HCT116 (cell line): Measurements from ENCODE around the gene CD27. TPM values are rescaled to one million over a fixed set of nuclear protein-coding genes. Genes with fewer than 3 reads are reported as not detected.

Experiments used
- ATAC-seq: fragments of 200-7000 bp; cut with Tn5 transposase; 2 replicates; pipeline ENCODE4 v1.9.1; 2020; ENCODE audit warnings: mild to moderate bottlenecking, moderate library complexity
- BruUV-seq: library from RNA; stranded (reverse); fragments of 400-500 nt; replicated peaks from 2 replicates; lab custom pipeline; 2021; lab: Mats Ljungman, UMichigan
- CTCF ChIA-PET: fragments of 300-600 bp; sonication (Branson Sonifier 250); formaldehyde crosslinking; loops from one replicate; lab custom pipeline; 2021; ENCODE audit warnings: antibody characterized with exemption; lab: Charles Lee
- POLR2A ChIA-PET: fragments of 300-600, 350-600 bp; sonication (Branson Sonifier 250); formaldehyde crosslinking; loops from one replicate; lab custom pipeline; 2021; ENCODE audit warnings: antibody characterized with exemption; lab: Charles Lee
- RAD21 ChIA-PET, 2 experiments: fragments of 300-600 bp; sonication (Branson Sonifier 250); formaldehyde crosslinking; loops; one replicate each; lab custom pipeline; 2023; ENCODE audit warnings: low total read pairs in 2 of 2; ENCODE audit not compliant: uncharacterized antibody in 2 of 2, unreplicated experiment in 2 of 2, low non-redundant PET in 1 of 2; lab: Charles Lee
- DNase-seq: peaks from one replicate; pipeline ENCODE4 v3.0.0-alpha.2; 2010; ENCODE audit warnings: low read depth, low spot score
- H2AFZ ChIP-seq: fragments of 200-600 bp; shearing (Covaris generic), sonication (generic); 2 replicates; pipeline ENCODE4 v1.6.1; 2017; ENCODE audit warnings: low read depth, mixed run types, mixed read lengths, antibody characterized with exemption, low read length; ENCODE audit not compliant: poor library complexity, severe bottlenecking
- H3K27ac ChIP-seq: 2 replicates; pipeline ENCODE4 v1.5.1; 2012; ENCODE audit warnings: low read depth, low read length
- H3K27me3 ChIP-seq: fragments of 200-600 bp; sonication (generic); 2 replicates; pipeline ENCODE4 v1.6.1; 2016; ENCODE audit warnings: mixed run types, low read length, mixed read lengths; ENCODE audit not compliant: insufficient read depth
- H3K36me3 ChIP-seq, 2 experiments: fragments of 200-500 bp in 1 of 2; fragments of 200-600 bp in 1 of 2; sonication (Bioruptor generic) in 1 of 2; sonication (generic) in 1 of 2; 2 replicates each; pipeline versions ENCODE4 v1.5.1 to v1.6.1; 2014 to 2016; ENCODE audit warnings: low read length in 2 of 2, inconsistent platforms in 1 of 2, mixed read lengths in 1 of 2, mixed run types in 1 of 2; ENCODE audit not compliant: insufficient read depth in 2 of 2, control insufficient read depth in 1 of 2
- H3K4me1 ChIP-seq, 2 experiments: fragments of 200-600 bp in 1 of 2; sonication (generic) in 1 of 2; 2 replicates each; pipeline versions ENCODE4 v1.5.1 to v1.6.1; 2012 to 2017; ENCODE audit warnings: low read length in 2 of 2, inconsistent platforms in 1 of 2, mild to moderate bottlenecking in 1 of 2, mixed read lengths in 1 of 2, mixed run types in 1 of 2, moderate library complexity in 1 of 2; ENCODE audit not compliant: insufficient read depth in 2 of 2, control insufficient read depth in 1 of 2
- H3K4me2 ChIP-seq: fragments of 200-600 bp; sonication (generic); 2 replicates; pipeline ENCODE4 v1.6.1; 2017; ENCODE audit warnings: mixed run types, low read length, mixed read lengths
- H3K4me3 ChIP-seq, 2 experiments: fragments of 200-600 bp in 1 of 2; sonication (generic) in 1 of 2; replicated peaks in 1 of 2; 2 replicates each; pipeline ENCODE4 v1.5.1; 2011 to 2016; ENCODE audit warnings: low read length in 2 of 2, control low read depth in 1 of 2, low read depth in 1 of 2, mild to moderate bottlenecking in 1 of 2, mixed read lengths in 1 of 2, mixed run types in 1 of 2
- H3K79me2 ChIP-seq: fragments of 200-600 bp; sonication (generic); 2 replicates; pipeline ENCODE4 v1.6.1; 2017; ENCODE audit warnings: mild to moderate bottlenecking, mixed run types, low read length, moderate library complexity, mixed read lengths; ENCODE audit not compliant: insufficient read depth
- H3K9ac ChIP-seq: fragments of 200-600 bp; sonication (generic); 2 replicates; pipeline ENCODE4 v1.6.1; 2016; ENCODE audit warnings: low read length, mixed read lengths
- H3K9me2 ChIP-seq: fragments of 200-600 bp; sonication (generic), shearing (Covaris generic); 2 replicates; pipeline ENCODE4 v1.6.1; 2017; ENCODE audit warnings: mixed run types, mild to moderate bottlenecking, moderate library complexity; ENCODE audit not compliant: insufficient read depth
- H3K9me3 ChIP-seq, 2 experiments: fragments of 200-500 bp in 1 of 2; fragments of 200-600 bp in 1 of 2; sonication (Bioruptor generic) in 1 of 2; sonication (generic) in 1 of 2; 2 replicates each; pipeline ENCODE4 v1.6.1; 2014 to 2017; ENCODE audit warnings: low read length in 2 of 2, mixed read lengths in 2 of 2, inconsistent platforms in 1 of 2, low read depth in 1 of 2, mild to moderate bottlenecking in 1 of 2, mixed run types in 1 of 2, moderate library complexity in 1 of 2; ENCODE audit not compliant: control insufficient read depth in 1 of 2, insufficient read depth in 1 of 2
- H4K20me1 ChIP-seq: fragments of 200-600 bp; sonication (generic), shearing (Covaris generic); 2 replicates; pipeline ENCODE4 v1.6.1; 2017; ENCODE audit warnings: mixed run types, mild to moderate bottlenecking, moderate library complexity; ENCODE audit not compliant: insufficient read depth
- EGR1 ChIP-seq: IDR thresholded peaks from 2 replicates; pipeline ENCODE4 v1.6.1; 2012; ENCODE audit warnings: low read depth
- EZH2phosphoT487 ChIP-seq: fragments of 200-600 bp; IDR thresholded peaks from 2 replicates; pipeline ENCODE4 v1.6.1; 2018; ENCODE audit warnings: antibody characterized with exemption, borderline replicate concordance
- FOSL1 ChIP-seq: IDR thresholded peaks from 2 replicates; pipeline ENCODE4 v1.6.1; 2012; ENCODE audit warnings: low read depth
- JUND ChIP-seq: IDR thresholded peaks from 2 replicates; pipeline ENCODE4 v1.6.1; 2012
- POLR2A ChIP-seq: IDR thresholded peaks from 2 replicates; pipeline ENCODE4 v1.7.0; 2011; ENCODE audit warnings: borderline replicate concordance; ENCODE audit not compliant: insufficient read depth, insufficient read length; ENCODE audit errors: extremely low read depth
- SIN3A ChIP-seq: IDR thresholded peaks from 2 replicates; pipeline ENCODE4 v1.6.1; 2012; ENCODE audit warnings: low read depth
- YY1 ChIP-seq: IDR thresholded peaks from 2 replicates; pipeline ENCODE4 v1.6.1; 2011; ENCODE audit warnings: low read length, low read depth, moderate library complexity, mild to moderate bottlenecking; ENCODE audit not compliant: insufficient replicate concordance; ENCODE audit errors: extremely low read depth
- ZNF274 ChIP-seq: fragments of 200-500 bp; sonication (Bioruptor generic); IDR thresholded peaks from 2 replicates; pipeline ENCODE4 v1.6.1; 2014; ENCODE audit warnings: mild to moderate bottlenecking, low read depth, low read length, inconsistent platforms
- intact Hi-C: fragments of 100-400 bp; cut with micrococcal nuclease; formaldehyde crosslinking; loops from 2 replicates; pipeline ENCODE4 v1.10.0; 2022
- total RNA-seq: library from RNA; stranded (reverse); gene quantifications from one replicate; pipeline ENCODE4 v1.2.1, GENCODE V29; 2021; ENCODE audit not compliant: unreplicated experiment
- TF ChIP-seq, protein P1 (sequence below): IDR thresholded peaks from 2 replicates; pipeline ENCODE4 v1.6.1; 2011; ENCODE audit warnings: mild to moderate bottlenecking, low read length, moderate library complexity; ENCODE audit not compliant: insufficient replicate concordance; ENCODE audit errors: extremely low read depth
- TF ChIP-seq, protein P2 (sequence below): IDR thresholded peaks from 2 replicates; pipeline ENCODE4 v1.6.1; 2012; ENCODE audit warnings: low read depth
- TF ChIP-seq, protein P3 (sequence below), 3 experiments: fragments of 200-600 bp in 1 of 3; sonication (generic) in 1 of 3; IDR thresholded peaks in 2 of 3; conservative IDR thresholded peaks in 1 of 3; 2 replicates each; pipeline ENCODE4 v1.5.1; 2012 to 2017; ENCODE audit warnings: low read depth in 2 of 3, low read length in 2 of 3, antibody characterized with exemption in 1 of 3, borderline replicate concordance in 1 of 3, control low read depth in 1 of 3, mild to moderate bottlenecking in 1 of 3, mixed read lengths in 1 of 3, mixed run types in 1 of 3, moderate library complexity in 1 of 3; ENCODE audit not compliant: insufficient read depth in 1 of 3
- TF ChIP-seq, protein P4 (sequence below): IDR thresholded peaks from 2 replicates; pipeline ENCODE4 v1.6.1; 2012

CD27 gene
- total RNA-seq, 1 experiment from 2014 or later = 0.25 TPM

DNA sequence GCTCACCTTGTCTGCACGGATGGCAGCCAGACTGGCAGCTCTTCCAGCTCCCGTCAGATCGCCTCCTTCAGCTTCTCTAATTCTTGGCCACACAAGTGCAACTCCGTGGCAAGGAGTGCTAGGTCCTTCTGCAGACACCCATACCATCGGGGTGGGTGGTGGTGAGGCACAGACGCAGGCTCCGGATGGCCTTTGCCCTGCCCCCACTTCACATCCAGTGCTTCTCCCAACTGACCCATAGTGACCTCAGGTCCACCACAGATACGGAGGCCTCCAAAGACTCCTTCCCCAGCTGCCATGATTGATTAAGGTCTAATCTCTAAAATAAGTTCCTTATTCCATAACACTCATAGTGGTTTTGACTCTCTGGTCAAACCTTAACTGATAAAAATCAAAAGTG, 19.9 kb upstream of the CD27 start:
- TF ChIP-seq EGR1 = no peak
- TF ChIP-seq SIN3A = no peak
- TF ChIP-seq, protein P1, sequence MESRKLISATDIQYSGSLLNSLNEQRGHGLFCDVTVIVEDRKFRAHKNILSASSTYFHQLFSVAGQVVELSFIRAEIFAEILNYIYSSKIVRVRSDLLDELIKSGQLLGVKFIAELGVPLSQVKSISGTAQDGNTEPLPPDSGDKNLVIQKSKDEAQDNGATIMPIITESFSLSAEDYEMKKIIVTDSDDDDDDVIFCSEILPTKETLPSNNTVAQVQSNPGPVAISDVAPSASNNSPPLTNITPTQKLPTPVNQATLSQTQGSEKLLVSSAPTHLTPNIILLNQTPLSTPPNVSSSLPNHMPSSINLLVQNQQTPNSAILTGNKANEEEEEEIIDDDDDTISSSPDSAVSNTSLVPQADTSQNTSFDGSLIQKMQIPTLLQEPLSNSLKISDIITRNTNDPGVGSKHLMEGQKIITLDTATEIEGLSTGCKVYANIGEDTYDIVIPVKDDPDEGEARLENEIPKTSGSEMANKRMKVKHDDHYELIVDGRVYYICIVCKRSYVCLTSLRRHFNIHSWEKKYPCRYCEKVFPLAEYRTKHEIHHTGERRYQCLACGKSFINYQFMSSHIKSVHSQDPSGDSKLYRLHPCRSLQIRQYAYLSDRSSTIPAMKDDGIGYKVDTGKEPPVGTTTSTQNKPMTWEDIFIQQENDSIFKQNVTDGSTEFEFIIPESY = no peak
- TF ChIP-seq, protein P2, sequence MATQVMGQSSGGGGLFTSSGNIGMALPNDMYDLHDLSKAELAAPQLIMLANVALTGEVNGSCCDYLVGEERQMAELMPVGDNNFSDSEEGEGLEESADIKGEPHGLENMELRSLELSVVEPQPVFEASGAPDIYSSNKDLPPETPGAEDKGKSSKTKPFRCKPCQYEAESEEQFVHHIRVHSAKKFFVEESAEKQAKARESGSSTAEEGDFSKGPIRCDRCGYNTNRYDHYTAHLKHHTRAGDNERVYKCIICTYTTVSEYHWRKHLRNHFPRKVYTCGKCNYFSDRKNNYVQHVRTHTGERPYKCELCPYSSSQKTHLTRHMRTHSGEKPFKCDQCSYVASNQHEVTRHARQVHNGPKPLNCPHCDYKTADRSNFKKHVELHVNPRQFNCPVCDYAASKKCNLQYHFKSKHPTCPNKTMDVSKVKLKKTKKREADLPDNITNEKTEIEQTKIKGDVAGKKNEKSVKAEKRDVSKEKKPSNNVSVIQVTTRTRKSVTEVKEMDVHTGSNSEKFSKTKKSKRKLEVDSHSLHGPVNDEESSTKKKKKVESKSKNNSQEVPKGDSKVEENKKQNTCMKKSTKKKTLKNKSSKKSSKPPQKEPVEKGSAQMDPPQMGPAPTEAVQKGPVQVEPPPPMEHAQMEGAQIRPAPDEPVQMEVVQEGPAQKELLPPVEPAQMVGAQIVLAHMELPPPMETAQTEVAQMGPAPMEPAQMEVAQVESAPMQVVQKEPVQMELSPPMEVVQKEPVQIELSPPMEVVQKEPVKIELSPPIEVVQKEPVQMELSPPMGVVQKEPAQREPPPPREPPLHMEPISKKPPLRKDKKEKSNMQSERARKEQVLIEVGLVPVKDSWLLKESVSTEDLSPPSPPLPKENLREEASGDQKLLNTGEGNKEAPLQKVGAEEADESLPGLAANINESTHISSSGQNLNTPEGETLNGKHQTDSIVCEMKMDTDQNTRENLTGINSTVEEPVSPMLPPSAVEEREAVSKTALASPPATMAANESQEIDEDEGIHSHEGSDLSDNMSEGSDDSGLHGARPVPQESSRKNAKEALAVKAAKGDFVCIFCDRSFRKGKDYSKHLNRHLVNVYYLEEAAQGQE = no peak
- TF ChIP-seq, protein P3, sequence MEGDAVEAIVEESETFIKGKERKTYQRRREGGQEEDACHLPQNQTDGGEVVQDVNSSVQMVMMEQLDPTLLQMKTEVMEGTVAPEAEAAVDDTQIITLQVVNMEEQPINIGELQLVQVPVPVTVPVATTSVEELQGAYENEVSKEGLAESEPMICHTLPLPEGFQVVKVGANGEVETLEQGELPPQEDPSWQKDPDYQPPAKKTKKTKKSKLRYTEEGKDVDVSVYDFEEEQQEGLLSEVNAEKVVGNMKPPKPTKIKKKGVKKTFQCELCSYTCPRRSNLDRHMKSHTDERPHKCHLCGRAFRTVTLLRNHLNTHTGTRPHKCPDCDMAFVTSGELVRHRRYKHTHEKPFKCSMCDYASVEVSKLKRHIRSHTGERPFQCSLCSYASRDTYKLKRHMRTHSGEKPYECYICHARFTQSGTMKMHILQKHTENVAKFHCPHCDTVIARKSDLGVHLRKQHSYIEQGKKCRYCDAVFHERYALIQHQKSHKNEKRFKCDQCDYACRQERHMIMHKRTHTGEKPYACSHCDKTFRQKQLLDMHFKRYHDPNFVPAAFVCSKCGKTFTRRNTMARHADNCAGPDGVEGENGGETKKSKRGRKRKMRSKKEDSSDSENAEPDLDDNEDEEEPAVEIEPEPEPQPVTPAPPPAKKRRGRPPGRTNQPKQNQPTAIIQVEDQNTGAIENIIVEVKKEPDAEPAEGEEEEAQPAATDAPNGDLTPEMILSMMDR (IDR thresholded peaks at IDR 0.05 in 2 of 3, conservative IDR thresholded peaks at IDR 0.05 in 1 of 3; ENCODE audit: borderline replicate concordance in 1 of 3, insufficient read depth in 1 of 3, low read depth in 2 of 3, low read length in 2 of 3) = no peak
- no peak for TF ChIP-seq YY1
- TF ChIP-seq JUND = no peak
- TF ChIP-seq FOSL1 = no peak
- TF ChIP-seq, protein P4, sequence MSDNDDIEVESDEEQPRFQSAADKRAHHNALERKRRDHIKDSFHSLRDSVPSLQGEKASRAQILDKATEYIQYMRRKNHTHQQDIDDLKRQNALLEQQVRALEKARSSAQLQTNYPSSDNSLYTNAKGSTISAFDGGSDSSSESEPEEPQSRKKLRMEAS = no peak
- TF ChIP-seq POLR2A = no peak
- TF ChIP-seq EZH2phosphoT487 = no peak
- no peak for TF ChIP-seq ZNF274
- H3K4me3 ChIP-seq = no peak overlapping the region
- H3K9me2 ChIP-seq = no peaks in the 10 kb centered on the region
- no peaks in the 10 kb centered on the region for H3K9me3 ChIP-seq
- RAD21 ChIA-PET = interaction anchor here (1.9 to 2.2 kb wide), 2 partner anchors 40 to 41 kb away, joined by 8 to 9 read pairs; no protein-coding TSS in a partner anchor
- H3K4me1 ChIP-seq = peaks cover 6 to 24% of the 10 kb centered on the region in 2 experiments
- H2AFZ ChIP-seq = no peak overlapping the region
- no peak for ATAC-seq
- POLR2A ChIA-PET = interaction anchor here (0.8 to 1.9 kb wide), 2 partner anchors 88 to 114 kb away, joined by 3 to 6 read pairs; no protein-coding TSS in a partner anchor
- no TSS peak for BruUV-seq
- no peaks in the 10 kb centered on the region for H4K20me1 ChIP-seq
- no peak overlapping the region for H3K9ac ChIP-seq
- no peaks in the 10 kb centered on the region for H3K27me3 ChIP-seq
- no peaks in the 10 kb centered on the region for H3K36me3 ChIP-seq
- H3K4me2 ChIP-seq = no peak overlapping the region
- DNase-seq = no peak
- intact Hi-C loops = no loop called here
- H3K79me2 ChIP-seq = no peaks in the 10 kb centered on the region
- H3K27ac ChIP-seq = no peak overlapping the region
- CTCF ChIA-PET = interaction anchor here (1.1 to 5.3 kb wide), 6 partner anchors 11 to 115 kb away, joined by 3 to 46 read pairs (median 4); no protein-coding TSS in a partner anchor
